ENCODE data around the gene RETREG1.

DNA sequence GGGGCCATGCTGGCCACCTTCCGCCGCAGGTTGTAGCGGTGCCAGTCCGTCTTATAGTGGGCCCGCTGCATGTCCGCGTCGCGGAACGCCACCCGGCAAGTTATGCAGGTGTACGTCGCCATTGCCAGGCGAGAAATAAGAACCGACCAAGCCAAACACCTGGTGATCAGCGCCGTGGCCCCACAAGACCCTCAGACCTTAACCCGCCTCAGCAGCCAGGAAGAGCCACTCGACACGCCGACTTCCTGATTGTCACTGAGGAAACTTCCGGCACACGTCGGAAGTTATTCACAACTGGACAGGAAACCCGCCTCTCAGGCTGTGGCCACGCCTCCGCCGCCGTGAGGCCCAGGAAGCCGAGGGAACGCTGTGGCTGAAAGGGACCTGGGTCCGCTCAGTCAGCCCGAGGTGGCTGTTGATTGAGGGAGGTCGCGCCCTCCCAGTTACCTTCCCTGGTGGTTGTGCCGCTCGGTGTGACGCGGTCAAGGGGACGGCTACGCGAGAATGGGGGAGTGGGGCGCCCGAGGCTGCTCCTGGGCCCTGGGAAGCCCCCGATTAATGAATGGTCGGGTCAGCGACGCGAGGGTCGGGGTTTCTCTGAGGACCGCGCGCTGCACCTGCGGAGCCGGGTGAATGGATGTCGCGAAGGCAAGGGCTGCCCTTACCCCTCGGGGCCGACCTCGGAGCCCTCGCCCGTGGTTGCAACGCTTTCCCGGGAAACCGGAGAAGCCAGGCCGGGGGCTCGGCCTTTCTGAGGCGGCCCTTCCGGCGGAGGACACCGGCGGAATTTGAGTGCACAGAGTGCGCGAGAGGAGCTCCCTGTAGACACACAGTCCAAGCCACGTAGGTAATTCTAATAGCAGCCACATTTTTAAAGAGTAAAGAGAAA, 151.0 kb downstream of the RETREG1 start, which contains the start of gene ZNF622:
- TF ChIP-seq, protein P1, sequence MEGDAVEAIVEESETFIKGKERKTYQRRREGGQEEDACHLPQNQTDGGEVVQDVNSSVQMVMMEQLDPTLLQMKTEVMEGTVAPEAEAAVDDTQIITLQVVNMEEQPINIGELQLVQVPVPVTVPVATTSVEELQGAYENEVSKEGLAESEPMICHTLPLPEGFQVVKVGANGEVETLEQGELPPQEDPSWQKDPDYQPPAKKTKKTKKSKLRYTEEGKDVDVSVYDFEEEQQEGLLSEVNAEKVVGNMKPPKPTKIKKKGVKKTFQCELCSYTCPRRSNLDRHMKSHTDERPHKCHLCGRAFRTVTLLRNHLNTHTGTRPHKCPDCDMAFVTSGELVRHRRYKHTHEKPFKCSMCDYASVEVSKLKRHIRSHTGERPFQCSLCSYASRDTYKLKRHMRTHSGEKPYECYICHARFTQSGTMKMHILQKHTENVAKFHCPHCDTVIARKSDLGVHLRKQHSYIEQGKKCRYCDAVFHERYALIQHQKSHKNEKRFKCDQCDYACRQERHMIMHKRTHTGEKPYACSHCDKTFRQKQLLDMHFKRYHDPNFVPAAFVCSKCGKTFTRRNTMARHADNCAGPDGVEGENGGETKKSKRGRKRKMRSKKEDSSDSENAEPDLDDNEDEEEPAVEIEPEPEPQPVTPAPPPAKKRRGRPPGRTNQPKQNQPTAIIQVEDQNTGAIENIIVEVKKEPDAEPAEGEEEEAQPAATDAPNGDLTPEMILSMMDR (IDR thresholded peaks at IDR 0.05), result no peak
- TF ChIP-seq POLR2A (IDR thresholded peaks at IDR 0.05), result peak in 1 of 2 donors; percentile 59

Data from lower leg skin (tissue), 3 donors.